SKM-1 treated with dmso at 0.1 percent for 144 hours (cell line): ENCODE measurements around the gene ESPN.

ENCODE experiments used
- DNase-seq: peaks from one replicate; lab custom pipeline; 2025; ENCODE audit not compliant: unreplicated experiment; lab: John Stamatoyannopoulos, UW

The ESPN gene

DNA sequence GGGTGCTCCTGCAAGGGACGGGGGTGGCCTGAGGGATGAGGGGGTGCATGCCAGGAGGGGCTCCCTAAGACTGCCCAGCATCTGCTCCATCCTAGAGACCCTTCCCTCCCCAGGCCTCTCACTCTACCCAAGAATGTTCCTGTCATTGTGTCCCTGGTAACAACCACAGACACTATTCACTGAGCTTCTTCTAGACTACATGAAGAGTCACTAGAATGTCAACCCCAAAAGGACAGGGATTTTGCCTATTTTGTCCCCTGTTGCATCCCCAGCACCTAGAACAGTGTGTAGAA lies 38.5 kb downstream of the ESPN start:
- no peak for DNase-seq

DNA sequence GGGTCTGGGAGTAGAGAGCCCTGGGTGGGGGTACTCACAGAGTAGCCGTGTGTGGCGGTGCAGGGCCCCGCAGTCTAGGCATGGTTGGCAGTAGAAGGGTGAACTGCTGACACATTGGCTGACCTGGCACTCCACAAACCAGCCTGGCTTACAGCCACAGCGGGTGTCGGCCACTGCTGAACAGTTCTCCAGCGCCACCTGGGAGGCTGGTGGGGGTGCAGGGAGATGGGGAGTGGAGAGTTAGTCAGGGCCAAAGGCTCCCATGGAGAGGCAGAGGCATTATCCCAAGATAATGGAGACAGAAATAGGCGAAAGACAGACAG lies 39.9 kb downstream of the ESPN start:
- DNase-seq: no peak

DNA sequence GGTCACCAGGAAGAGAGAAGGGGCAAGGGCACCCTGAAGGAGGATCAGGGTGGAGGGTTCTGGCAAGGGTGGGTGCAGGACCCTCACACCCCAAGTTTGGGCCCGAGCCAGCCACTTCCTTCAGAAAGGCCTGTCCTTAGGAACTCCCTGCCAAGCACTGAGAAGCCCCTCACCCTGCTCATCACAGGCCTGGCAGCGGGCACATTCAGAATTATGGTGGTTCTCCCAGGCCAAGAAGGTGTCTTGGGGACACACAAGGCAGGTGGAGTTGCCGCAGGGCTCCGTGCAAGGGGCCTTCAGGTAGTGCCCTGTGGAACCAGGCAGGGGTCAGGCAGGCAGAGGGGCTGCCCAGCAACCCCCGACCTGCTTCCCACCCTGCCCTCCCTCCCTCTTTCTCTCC lies 40.3 kb downstream of the ESPN start:
- no peak for DNase-seq

DNA sequence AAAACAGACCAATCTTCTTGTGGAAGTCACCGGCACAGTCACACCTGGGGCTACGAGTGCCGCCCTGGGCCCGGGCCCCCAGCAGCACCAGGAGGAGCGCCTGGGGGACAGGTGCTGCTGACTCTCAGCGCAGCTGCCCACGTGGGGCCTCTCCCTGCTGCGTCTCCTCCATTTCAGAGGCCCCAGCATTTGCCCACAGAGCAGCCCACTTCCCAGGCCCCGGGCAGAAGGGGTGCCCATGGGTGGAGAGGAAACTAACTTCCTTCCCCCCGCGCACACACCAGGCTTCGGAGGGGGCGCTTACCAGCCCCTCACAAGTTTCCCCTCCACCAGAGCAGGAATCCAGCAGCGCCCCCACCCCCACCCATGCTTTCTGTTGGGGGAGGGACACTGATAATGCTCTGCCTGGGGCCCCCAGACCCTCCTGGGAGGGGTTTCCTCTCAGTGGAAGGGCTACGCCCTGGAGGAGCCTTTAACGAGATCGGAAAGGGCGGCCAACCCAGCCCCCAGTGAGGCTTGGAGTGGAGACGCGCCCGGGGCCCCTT lies 41.0 kb downstream of the ESPN start:
- no peak for DNase-seq

DNA sequence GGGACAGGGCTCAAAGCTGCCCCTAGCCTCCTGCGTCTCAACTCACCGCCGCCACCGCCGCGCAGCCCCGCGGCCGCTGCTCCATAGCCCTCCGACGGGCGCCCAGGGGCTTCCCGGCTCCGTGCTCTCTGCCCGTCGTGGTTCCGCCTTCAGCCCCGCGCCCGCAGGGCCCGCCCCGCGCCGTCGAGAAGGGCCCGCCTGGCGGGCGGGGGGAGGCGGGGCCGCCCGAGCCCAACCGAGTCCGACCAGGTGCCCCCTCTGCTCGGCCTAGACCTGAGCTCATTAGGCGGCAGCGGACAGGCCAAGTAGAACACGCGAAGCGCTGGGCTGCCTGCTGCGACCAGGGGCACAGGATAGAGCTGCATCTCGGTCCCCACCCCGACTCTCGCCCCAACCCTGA lies 41.4 kb downstream of the ESPN start, which contains the start of gene TNFRSF25:
Gene TNFRSF25, minus strand, starts transcription at position 151 of the 400 bp plus-strand sequence. Its CDS starts 66 bp downstream, at position 85.
- DNase-seq: no peak

DNA sequence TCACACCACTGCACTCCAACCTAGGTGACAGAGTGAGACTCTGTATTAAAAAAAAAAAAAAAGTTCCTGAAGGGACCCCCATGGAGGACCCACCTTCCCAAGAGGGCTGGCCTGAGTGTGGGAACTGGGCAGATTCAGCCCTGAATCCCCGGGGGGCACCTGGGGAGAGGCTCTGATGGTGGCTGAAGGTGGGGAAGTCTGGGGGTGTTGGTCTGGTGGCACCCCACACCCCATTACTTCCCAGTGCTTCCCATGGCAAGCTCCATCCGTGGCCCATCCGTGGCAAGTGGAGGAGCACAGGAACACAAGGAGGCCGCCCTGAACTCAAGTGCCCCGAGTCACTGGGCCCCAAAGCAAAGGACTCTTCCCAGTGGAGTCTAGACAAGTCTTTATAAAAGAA lies 42.2 kb downstream of the ESPN start:
- no peak for DNase-seq

DNA sequence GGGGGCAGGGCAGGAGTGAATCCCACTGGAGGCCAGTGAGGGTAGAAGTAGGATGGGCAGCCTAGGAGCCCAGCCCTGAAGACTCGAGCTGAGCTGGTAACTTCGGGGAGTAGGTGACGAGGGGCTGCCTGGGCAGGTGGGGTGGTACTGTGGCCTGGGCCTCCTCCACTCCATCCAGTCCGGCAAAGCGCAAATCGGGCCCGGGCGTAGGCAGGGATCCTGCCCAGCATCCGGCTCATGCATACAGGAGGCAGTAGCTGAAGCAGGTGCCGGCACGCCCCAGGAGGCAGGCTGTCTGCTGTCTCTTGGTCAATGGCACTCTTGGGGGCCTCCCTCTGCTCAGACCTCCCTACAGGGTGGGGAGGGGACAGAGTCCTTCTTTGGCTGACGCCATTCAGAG lies 42.6 kb downstream of the ESPN start:
- no peak for DNase-seq

DNA sequence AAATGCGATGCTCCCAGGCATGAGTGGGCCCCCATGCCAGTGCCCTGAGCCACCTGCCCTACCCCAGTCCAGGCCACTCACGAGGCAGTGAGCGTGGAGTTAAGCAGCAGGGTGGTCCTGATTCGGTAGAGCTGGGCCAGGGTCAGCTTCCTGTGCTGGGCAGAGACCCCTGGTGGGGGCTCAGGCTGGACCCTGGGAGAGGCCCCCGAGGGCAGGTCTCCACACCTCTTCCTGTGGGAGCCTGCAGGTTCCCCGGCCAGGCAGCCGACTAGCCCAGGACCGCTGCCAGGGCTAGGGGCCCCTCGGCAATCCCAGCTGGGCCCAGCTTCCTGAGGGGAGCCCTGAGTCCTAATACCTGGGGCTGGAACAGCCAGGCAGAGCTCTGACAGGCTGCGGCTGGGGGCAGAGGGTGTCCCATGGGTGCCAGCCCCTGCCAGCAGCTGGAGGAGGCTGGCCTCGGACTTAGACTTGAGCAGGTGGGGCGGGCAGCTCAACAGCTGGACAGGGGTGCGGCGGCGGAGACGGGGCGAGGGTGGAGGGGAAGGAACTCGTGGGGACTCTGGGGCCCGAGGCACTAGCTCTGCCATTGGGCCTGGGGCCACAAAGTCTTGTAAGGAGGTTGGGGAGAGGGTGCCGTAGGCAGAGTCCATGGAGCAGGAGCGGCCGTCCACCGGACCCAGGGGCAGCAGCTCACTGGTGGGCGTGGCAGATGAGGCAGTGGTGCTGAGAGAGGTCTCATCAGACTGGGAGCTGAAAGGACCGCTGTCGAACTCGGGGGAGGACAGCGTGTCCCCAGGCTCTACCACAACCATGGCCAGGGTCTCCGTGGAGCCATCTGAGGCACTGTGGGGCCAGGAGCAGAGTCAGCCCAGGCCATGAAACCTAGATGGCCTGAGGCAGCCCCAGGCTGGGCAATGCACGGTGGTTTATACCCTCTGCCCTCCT lies 43.4 kb downstream of the ESPN start:
- DNase-seq: no peak

DNA sequence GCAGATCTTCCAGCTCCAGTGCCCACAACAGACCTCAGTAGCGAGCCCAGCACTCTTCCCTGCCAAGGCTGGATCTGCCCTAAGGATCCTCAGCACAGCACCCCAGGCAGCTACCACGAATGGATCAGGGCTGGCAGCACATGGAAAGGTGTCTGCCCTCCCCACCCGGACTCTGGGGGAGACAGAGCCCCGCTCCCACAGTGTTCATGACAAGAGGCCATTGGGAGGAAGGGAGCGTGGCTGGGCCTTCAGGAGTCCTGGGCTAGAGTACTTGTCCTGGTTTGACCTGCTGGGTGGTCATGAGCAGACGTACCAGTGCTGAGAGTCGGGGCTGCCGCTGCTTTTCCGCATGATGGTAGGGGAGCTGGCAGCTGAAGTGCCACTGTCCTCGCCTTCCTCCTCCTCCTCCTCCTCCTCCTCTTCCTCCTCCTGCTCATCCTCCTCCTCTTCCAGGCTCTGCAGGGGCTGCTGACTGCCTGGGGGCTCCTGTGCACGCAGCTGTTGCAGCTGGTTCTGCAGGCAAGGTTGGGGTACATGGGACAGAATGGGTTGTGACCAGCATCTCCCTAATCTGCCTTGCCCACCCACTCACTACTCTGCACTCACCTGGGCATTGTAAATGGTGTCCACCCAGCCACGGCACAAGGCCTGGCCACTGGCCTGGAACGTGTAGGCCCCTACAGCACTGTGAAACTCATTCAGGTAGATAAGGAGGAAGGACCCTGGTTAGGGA lies 44.3 kb downstream of the ESPN start:
- no peak for DNase-seq

DNA sequence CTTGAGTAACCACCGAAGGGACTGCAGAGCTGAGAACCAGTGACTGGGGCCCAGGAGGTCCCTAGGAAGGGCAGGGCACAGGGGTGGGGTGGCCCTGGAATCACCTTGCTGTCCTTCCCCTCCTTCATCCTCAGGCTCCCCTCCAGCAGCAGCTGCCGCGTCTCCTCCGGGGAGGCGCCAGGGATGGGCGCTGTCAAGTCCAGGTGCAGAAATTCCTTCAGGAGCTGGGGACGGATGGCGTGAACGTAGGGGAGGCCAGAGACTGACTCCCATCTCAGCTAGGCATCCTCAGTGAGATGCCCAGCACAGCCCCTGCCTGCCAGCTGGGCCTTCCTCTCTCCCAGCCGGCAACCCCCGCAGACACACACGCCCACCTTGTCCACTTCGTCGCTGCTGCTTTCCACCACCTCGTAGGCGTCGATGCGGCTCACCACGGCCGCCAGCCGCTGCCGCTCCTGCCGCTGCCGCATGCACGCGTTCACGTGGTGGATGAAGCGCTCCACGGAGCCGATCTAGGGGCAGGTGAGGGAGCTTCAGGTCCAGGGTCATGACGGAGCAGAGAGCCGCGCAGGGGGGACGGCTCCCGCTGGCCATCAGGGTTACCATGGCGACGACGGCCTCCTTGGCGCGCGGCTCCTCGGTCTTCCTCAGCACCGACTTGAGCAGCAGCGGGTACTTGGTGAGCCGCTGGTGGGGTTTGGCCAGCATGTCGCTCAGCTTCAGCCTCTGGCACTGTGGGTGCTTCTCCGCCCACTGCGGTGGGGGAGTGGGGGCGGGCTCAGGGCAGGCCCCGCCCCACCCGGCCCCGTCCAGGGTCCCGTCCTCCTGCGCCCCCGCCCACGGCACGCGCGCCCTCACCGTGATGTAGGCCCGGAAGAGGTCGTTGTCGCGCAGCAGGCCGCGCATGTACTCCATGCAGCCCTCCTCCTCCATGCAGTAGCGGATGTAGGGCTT lies 45.8 kb downstream of the ESPN start:
- no peak for DNase-seq

DNA sequence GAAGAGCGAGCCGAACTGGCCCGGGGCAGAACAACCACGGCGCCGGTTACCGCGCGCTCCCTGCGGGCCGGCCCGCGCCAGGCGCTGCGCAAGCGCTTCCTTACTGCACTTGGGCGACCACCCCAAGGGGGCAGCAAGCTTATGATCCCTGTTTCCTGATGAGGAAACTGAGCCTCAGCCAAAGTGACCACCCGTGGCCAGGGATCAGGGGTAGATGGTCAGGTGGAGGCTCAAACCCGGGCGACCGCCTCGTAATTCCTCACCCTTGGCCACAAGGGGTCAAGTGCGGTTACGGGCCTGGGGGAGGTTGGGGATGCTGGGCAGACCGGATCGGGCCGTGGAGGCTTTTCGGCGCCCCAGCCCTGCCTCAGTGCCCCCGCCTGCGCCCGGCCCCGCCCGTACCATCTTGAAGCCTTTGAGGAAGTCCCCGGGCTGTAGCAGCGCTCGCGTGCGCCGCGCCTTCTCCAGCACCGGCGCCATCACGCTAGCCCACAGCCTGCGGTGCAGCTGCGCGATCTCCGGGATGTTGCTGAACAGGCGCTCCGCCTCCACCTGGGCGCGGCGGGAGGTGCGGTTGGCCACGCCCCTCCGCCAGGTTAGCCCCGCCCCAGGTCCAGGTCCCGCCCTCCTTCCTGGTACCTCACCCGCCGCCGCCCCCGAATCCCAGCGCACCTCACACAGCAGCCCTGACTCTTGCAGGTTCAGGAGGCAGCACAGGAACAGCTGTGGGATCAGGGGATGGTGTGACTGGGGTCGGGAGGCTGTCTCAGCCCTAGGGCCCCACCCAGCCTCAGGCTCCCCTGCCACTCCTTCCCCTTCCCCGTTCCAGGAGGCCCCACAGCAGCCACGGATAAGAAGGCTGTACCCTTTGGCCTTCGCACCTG lies 46.8 kb downstream of the ESPN start:
- no peak for DNase-seq

DNA sequence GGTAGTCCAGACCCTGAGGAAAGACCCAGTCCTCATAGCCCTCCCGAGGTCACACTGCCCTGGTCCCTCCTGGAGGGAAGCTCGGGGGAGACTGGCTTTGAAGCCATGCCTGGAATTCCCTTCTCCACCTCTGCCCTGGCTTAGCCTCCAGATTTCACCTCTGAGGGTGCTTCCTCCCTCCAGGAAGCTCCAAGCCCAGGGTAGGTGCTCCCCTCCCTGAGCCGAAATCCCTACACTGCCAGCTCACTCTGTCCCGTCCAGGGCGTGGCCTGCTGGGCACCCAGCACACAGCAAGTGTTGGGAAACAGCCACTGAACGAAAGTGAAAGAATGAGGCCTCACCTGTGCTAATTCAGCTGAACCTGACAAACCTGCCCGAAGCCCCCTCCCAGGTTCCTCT lies 47.4 kb downstream of the ESPN start:
- no peak for DNase-seq

DNA sequence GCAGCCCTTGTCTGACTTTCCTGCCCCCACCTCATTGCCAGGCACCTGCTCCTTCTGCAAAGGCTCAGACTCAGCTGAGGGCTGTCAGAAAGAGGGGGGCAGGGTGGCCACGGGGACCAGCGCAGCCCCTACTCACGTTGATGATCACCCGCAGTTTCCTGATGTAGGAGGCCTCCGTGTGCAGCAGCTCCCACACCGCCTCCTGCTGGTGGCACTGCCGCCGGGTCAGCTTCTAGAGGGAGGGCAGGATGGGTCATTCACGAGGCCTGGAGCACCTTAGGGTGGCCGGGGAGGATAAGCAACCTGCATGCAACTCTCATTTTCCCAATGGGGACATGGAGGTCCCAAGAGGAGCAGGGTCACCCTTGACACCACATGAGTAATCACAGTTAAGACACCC lies 47.8 kb downstream of the ESPN start:
- DNase-seq: no peak

DNA sequence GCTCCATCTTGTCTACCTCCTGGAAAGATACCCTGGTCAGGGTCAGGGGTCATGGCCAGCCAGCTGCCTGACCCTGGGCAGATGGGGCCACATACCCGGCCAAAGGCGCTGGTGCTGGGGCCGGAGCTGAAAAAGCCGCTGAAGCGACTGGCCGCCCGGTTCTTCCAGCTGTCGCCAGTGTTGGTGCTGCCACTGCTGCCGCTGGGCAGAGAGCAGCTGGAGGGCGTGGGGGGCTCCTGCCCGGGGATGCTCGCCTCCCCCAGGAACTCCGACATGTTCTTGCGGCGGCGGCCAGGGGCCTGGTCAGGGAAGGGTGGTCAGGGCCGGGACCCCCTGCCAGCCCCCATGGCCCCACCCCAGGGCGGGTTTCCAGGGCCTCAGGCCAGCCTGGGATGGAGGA lies 48.6 kb downstream of the ESPN start:
- DNase-seq: no peak

DNA sequence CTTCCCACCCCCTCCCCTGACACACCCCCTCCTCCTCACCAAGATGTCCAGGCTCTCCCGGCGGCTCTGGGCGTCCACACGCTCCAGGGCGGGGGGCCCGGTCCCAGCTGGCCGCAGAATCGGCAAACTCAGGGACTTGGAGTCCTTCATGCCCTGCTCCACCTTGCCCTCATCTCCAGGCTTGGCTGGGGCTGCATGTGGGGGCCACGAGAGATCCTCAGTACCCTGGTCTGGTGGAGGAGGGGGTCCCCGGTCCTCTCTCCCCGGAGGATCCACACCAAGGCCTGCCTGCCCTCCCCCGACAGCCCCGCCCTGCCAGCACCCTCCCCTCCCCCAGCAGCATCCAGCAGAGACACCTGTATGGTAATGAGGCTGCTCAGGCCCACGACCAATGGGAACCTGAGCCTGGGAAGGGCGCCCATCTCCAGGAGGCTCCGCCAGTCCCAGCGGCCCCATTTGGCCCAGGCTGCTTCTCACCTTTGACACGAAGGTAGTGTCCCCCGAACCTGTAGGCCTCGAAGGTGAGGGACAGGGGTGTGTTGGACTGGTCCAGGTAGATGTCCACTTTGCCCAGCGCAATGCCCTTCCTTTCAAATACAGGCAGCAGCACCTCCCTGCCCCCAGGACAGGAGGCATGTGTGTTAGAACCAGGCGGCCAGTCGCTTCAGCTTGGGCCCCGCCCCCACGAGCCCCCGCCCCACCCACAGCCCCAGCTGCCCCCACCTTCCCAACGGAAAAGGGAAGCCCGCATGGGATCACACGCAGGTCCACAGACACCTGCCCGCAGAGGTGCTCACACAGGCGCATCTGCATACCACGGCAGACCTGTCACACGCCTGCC lies 49.6 kb downstream of the ESPN start:
- no peak for DNase-seq

DNA sequence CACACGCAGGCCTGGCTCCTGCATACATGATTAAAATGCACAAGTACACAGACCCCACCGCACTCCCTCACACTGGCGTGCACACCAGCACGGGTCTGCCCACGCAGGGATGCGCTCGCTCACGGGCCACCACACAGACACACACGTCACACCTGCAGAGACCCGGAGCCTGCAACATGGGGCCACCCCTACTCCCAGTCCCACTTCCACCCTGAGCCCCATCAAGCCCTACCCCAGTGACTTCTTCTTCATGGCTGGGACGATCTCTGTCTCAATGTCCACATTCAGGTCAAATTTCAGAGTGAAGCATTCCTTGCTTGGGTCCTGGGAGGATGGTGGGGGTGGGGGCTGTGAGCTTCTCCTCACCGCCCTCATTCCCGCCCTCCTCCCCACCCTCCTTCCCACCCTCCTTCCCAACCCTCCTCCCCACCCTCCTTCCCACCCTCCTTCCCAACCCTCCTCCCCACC lies 50.3 kb downstream of the ESPN start:
- DNase-seq: no peak

DNA sequence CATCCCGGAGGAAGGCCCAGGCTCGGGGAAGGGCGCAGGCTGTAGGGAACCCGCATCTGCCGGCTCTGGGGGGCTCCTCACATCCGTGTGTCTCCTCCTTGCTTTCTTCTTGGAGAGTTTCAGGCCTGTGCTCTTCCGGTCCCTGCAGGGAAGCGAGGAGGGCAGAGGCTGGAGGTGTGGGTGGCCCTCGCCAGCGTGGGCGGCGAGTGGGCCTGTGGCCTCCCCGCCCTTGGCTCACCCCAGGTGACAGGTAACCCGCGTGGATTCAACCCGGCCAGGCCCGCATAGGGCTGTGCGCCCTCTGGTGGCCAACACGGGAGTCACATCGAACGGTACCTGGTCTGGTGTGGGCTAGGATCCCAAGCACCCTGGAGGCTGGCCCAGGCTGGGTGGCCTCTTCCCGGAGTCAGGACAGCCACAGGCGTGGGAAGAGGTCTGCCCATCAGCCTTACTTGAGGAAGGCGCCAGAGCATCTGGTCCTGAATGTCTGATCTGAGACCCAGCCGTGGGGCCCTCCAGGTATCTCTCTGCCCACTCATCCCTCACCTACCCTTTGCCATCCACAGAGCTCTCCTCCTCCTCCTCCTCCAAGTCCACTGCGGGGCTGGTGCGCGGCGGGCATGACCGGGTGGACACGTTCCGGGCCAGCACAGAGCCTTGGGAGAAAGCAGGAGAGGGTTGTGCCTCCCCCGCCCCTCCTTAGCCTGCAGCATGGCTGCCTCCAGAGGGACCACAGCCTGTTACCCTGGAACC lies 51.0 kb downstream of the ESPN start:
- no peak for DNase-seq

DNA sequence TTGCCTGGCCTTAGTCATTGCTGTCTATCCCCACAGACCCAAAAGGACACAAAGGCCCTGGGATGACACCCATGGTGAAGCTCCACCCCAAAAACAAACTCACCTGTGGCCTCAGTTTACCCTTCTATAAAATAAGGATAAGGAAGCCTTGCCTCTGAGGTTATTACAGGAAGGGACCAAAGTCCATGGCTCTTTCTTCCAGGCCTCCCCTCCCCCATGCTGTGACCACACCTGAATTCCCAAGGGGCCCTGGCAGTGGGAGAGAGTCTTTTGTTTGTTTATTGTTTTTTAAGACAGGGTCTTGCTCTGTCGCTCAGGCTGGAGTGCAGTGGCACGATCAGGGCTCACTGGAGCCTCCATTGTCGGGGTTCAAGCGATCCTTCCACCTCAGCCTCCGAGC lies 51.9 kb downstream of the ESPN start:
- no peak for DNase-seq
